Esophagus muscularis mucosa (tissue), 4 donors: Measurements from ENCODE around the gene PIK3CD. TPM values are rescaled to one million over a fixed set of nuclear protein-coding genes. Genes with fewer than 3 reads are reported as not detected.
A peak's percentile ranks its signal among the peaks of the same experiment; 100 is the strongest.

Source experiments
- DNase-seq: peaks from one replicate; pipeline ENCODE4 v3.0.0-alpha.2; 2017; ENCODE audit errors: extremely low spot score
- H3K27ac ChIP-seq, 4 donors: fragments of 200-600 bp; sonication (generic); replicated peaks in 1 of 4; 1 replicate in 3 of 4; 2 replicates in 1 of 4; pipeline ENCODE4 v1.5.1; 2016 to 2019; ENCODE audit warnings: mild to moderate bottlenecking in 1 of 4
- H3K27me3 ChIP-seq, 4 donors: fragments of 200-600 bp; sonication (generic); one replicate each; pipeline versions ENCODE4 v1.5.1 to v1.6.0; 2016 to 2019
- H3K36me3 ChIP-seq, 4 donors: fragments of 200-600 bp; sonication (generic); one replicate each; pipeline ENCODE4 v1.5.1; 2016 to 2019
- H3K4me1 ChIP-seq, 4 donors: fragments of 200-600 bp; sonication (generic); one replicate each; pipeline ENCODE4 v1.5.1; 2016 to 2019
- H3K4me3 ChIP-seq, 4 donors: fragments of 200-600 bp; sonication (generic); 1 replicate in 2 of 4; 2 replicates in 2 of 4; pipeline ENCODE4 v1.5.1; 2016 to 2019; ENCODE audit warnings: mild to moderate bottlenecking in 4 of 4, moderate library complexity in 1 of 4
- H3K9me3 ChIP-seq, 4 donors: fragments of 200-600 bp; sonication (generic); 1 replicate in 3 of 4; 2 replicates in 1 of 4; pipeline ENCODE4 v1.5.1; 2016 to 2019
- EP300 ChIP-seq: sonication (generic); formaldehyde crosslinking; IDR thresholded peaks from one replicate; pipeline ENCODE4 v1.6.1; 2017; ENCODE audit warnings: antibody characterized with exemption
- POLR2A ChIP-seq: fragments of 450-650 bp; IDR thresholded peaks from one replicate; pipeline ENCODE4 v1.6.1; 2017; ENCODE audit warnings: antibody characterized with exemption, moderate library complexity, mild to moderate bottlenecking, low read depth
- POLR2AphosphoS5 ChIP-seq, 2 donors: sonication (generic); formaldehyde crosslinking; IDR thresholded peaks; one replicate each; pipeline ENCODE4 v1.6.1; 2017; ENCODE audit warnings: antibody characterized with exemption in 2 of 2
- WGBS: methylation state at CpG from one replicate; pipeline ENCODE4 v1.1.5; 2018; 5-methylcytosine and 5-hydroxymethylcytosine counted together
- intact Hi-C: fragments of 100-400 bp; cut with DNase I; formaldehyde crosslinking; loops from one replicate; pipeline ENCODE4 v1.15.1; 2023
- total RNA-seq, 4 donors: library from RNA; depleted of rRNA; stranded (reverse); fragments of >200 nt; gene quantifications; one replicate each; pipeline versions ENCODE4 v1.1.0 to v1.2.1, GENCODE V29; 2016
- TF ChIP-seq, protein P1 (sequence below), 3 experiments: fragments of 200-600 bp in 2 of 3; fragments of 450-650 bp in 1 of 3; sonication (generic) in 2 of 3; IDR thresholded peaks; one replicate each; pipeline ENCODE4 v1.5.1; 2017 to 2019; ENCODE audit warnings: antibody characterized with exemption in 3 of 3, mild to moderate bottlenecking in 2 of 3, moderate library complexity in 1 of 3

The PIK3CD gene
- total RNA-seq, 4 donors from 2014 or later: 7.9 to 30.4 (median 13.9) TPM

DNA sequence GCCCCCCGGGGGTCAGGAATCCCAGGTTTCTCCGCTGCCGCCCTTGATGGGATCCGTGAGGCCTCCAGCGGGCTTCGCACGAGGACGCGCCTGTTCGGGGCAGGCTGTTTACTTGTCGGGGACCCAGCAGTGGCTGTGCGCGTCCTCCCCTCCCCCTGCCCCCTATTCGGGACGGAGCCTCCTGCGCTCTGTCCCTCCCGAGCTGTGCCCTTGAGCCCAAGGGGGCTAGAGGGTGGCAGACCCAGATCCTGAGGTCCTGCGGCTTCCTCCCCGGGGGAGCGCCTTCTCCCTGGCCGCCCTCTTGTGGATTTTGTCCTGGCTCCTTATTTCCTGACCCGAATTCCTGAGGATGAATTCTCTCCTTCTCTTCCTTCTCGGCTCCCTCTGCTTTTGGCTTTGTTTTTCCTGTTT is 38.4 kb downstream of the PIK3CD start:
- Histone ChIP-seq H3K4me3 (peak overlapping the region; percentile 75 to 92 (median 84)), H3K9me3 (no peaks in the 10 kb centered on the region), H3K27me3 (no peaks in the 10 kb centered on the region), H3K4me1 (peaks cover 28 to 47% (median 37%) of the 10 kb centered on the region in 4 donors), H3K36me3 (peaks cover 0 to 19% (median 4%) of the 10 kb centered on the region in 4 donors), H3K27ac (peak overlapping the region; percentile 64 to 78 (median 74))
- 39% methylated on average over 15 of the region's 23 CpGs for WGBS
- no peak for DNase-seq
- TF ChIP-seq, protein P1, sequence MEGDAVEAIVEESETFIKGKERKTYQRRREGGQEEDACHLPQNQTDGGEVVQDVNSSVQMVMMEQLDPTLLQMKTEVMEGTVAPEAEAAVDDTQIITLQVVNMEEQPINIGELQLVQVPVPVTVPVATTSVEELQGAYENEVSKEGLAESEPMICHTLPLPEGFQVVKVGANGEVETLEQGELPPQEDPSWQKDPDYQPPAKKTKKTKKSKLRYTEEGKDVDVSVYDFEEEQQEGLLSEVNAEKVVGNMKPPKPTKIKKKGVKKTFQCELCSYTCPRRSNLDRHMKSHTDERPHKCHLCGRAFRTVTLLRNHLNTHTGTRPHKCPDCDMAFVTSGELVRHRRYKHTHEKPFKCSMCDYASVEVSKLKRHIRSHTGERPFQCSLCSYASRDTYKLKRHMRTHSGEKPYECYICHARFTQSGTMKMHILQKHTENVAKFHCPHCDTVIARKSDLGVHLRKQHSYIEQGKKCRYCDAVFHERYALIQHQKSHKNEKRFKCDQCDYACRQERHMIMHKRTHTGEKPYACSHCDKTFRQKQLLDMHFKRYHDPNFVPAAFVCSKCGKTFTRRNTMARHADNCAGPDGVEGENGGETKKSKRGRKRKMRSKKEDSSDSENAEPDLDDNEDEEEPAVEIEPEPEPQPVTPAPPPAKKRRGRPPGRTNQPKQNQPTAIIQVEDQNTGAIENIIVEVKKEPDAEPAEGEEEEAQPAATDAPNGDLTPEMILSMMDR (IDR thresholded peaks at IDR 0.05): peak in 1 of 3 experiments; percentile 7
- TF ChIP-seq POLR2AphosphoS5 (IDR thresholded peaks at IDR 0.05): no peak
- intact Hi-C loops: loop anchor here (5.0 kb wide), 1 partner anchor 63 kb away; no protein-coding TSS in a partner anchor

DNA sequence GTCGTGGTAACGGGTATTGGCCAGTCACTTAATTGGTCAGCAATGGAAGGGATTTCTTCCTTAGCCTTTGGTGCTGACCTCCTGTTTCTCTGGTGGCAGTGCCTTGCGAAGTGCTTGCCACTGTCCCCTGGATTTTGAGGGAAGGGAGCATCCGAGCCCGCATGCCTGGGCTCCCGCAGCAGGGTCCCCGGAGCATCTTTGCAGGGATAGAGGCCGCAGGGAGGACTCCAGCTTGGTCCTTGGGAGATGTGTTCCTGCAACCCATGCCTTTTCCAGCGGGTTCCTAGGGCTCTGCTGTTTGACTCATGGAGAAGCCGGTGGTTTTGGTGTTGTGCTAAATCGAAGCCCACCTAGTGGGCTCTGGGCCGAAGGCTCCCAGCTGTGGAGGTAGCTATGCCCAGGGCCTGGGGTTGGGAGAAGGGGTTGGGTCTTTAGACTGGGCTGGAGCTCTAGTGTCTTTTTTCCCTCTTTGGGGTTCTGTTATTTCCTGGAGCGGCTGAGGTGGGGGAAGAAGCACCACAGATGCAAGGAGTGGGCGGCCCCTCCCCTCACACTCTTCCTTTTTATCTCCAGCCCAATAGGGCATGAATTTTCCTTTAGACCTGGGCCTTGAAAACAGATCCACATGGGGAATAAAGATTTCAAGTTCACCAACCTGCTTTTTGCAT is 39.0 kb downstream of the PIK3CD start:
- peak overlapping the region; percentile 64 to 78 (median 74) for H3K27ac ChIP-seq
- WGBS: 72% methylated on average over 10 of the region's 14 CpGs
- TF ChIP-seq POLR2AphosphoS5 (IDR thresholded peaks at IDR 0.05) (no peak), POLR2A (no peak)
- TF ChIP-seq, protein P1 (IDR thresholded peaks at IDR 0.05): no peak

DNA sequence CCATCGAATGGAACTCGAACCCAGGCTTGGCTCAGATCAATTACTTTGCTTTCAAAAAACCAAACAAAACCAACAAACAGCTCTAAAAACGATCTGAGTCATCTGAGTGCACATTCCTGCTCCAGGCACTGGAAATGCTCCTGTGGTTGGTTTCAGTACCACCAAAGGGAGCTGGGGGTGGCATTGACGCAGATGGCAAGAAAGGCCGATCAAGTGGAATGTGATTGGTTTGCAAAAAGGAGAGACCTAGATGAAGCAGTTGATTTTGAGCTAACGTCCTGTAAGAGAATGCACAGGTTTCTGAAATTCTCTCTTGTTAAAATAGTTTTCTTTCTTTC is 39.5 kb downstream of the PIK3CD start:
- intact Hi-C loops: no loop called here
- Histone ChIP-seq H3K27me3 (no peaks in the 10 kb centered on the region), H3K36me3 (peaks cover 0 to 19% (median 4%) of the 10 kb centered on the region in 4 donors), H3K9me3 (no peaks in the 10 kb centered on the region), H3K27ac (no peak overlapping the region), H3K4me1 (peaks cover 28 to 47% (median 37%) of the 10 kb centered on the region in 4 donors), H3K4me3 (no peak overlapping the region)
- WGBS: 88% methylated on average over 6 of the region's 6 CpGs
- TF ChIP-seq, protein P1 (IDR thresholded peaks at IDR 0.05): no peak
- no peak for TF ChIP-seq EP300
- TF ChIP-seq POLR2AphosphoS5 (IDR thresholded peaks at IDR 0.05): no peak
- no peak for DNase-seq

More for the DNA sequence above, 39.0 kb downstream of the PIK3CD start:
- no peaks in the 10 kb centered on the region for H3K27me3 ChIP-seq
- intact Hi-C loops: no loop called here
- DNase-seq: no peak
- H3K36me3 ChIP-seq: peaks cover 0 to 19% (median 4%) of the 10 kb centered on the region in 4 donors
- no peaks in the 10 kb centered on the region for H3K9me3 ChIP-seq
- peaks cover 28 to 47% (median 37%) of the 10 kb centered on the region in 4 donors for H3K4me1 ChIP-seq
- peak overlapping the region; percentile 75 to 92 (median 84) for H3K4me3 ChIP-seq

DNA sequence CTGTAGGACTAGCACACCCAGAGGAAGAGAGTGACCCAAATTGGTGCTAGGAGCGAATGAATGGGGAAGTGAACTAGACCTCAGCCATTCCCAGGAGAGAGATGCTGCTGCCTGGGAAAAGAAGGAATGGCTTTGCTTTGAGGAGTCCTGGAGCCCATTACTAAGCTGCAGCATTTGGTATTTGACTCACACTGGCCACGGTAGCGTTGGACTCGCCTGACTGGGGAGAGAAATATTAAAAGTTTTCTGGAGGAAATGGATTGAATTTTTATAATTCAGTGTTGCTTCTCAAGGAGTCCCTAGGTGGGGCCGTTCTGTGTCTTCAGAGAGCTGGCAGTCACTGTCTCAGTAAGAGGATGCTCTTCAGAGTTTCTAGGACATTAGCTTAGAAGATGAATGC is 40.2 kb downstream of the PIK3CD start:
- no peaks in the 10 kb centered on the region for H3K9me3 ChIP-seq
- DNase-seq: no peak
- peaks cover 28 to 47% (median 37%) of the 10 kb centered on the region in 4 donors for H3K4me1 ChIP-seq
- no peak overlapping the region for H3K4me3 ChIP-seq
- H3K36me3 ChIP-seq: peaks cover 0 to 19% (median 4%) of the 10 kb centered on the region in 4 donors
- 78% methylated on average over 5 of the region's 5 CpGs for WGBS
- H3K27ac ChIP-seq: no peak overlapping the region
- intact Hi-C loops: no loop called here
- no peaks in the 10 kb centered on the region for H3K27me3 ChIP-seq
- TF ChIP-seq POLR2A (no peak), POLR2AphosphoS5 (IDR thresholded peaks at IDR 0.05) (no peak), EP300 (no peak)
- TF ChIP-seq, protein P1 (IDR thresholded peaks at IDR 0.05): no peak

DNA sequence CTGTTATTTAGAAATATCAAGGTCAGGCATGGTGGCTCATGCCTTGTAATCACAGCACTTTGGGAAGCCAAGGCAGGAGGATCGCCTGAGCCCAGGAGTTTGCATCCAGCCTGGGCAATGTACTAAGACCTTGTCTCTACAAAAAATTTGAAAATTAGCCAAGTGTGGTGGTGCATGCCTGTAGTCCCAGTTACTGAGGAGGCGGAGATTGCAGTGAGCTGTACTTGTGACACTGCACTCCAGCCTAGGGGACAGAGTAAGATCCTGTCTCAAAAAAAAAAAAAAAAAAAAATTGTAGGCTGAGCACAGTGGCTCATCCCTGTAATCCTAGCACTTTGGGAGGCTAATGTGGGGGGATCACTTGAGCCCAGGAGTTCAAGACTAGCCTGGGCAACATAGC is 45.3 kb downstream of the PIK3CD start:
- intact Hi-C loops: no loop called here
- 95% methylated on average over 2 of the region's 2 CpGs for WGBS
- DNase-seq: no peak
- Histone ChIP-seq H3K4me1 (no peaks in the 10 kb centered on the region), H3K4me3 (no peak overlapping the region), H3K27me3 (no peaks in the 10 kb centered on the region), H3K9me3 (no peaks in the 10 kb centered on the region), H3K36me3 (peaks cover 0 to 39% (median 6%) of the 10 kb centered on the region in 4 donors), H3K27ac (no peak overlapping the region)
- no peak for TF ChIP-seq POLR2AphosphoS5 (IDR thresholded peaks at IDR 0.05)
- TF ChIP-seq, protein P1 (IDR thresholded peaks at IDR 0.05): no peak
- TF ChIP-seq POLR2A: no peak
- no peak for TF ChIP-seq EP300
